ENCODE results near the gene CASQ1.

Gene CASQ1

DNA sequence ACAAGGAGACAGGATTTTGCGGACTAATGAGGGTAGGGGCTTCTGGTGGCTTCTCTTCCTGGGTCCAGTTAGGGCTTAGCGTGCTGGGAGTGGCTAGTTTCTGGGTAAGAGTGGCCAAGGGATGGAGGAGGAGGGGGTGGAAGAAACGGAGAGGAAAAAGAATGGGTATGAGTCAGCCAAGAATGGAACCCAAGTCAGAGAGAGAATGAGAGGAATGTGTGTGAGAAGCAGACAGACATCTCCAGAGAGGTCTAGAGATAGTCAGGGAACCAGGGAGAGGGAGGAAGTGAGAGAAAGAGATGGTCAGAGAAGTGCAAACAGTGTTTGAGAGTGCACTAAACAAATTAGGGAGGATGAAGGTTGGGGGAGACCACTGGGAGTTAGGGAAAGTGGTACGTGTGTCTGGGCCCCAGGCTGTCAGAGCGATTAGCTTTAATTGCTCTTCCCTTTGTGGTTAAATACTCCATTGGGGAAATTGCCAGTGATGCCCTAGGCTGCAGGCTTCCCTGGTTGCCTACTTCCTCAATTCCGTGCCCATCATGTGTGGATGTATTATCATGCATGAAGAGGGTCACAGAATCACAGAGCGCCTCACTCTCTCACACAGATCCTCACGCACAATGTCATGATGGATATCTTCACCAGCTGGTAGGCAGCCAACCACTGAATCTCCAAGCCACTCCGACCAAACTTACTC is 16.2 kb downstream of the CASQ1 start:
- DNase-seq: no peak

DNA sequence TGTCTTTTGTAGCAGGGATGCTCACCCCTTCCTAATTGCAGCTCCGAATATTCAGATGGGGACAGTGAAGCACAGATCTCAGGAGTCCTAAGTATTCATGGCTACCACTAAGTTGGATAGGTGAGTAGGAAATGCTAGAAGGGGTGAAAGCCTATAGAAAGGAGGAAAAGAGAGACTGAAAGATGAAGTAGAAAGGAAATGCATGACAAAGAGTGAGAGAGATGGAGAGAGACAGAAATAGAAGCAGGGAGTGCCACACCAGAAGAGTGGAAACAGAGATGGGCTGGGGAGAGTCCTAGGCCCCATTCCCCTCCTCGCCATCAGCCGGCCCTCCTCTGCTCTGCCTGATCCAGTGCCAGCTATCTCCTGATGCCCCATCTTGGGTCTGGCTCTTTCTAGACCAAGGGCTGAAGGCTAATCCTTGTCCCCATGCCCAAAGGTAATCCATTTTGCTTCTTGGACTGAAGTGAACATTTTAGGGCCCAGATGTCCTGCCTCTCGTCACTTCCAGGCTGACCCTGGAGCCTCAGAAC is 16.8 kb downstream of the CASQ1 start:
- no peak for DNase-seq

DNA sequence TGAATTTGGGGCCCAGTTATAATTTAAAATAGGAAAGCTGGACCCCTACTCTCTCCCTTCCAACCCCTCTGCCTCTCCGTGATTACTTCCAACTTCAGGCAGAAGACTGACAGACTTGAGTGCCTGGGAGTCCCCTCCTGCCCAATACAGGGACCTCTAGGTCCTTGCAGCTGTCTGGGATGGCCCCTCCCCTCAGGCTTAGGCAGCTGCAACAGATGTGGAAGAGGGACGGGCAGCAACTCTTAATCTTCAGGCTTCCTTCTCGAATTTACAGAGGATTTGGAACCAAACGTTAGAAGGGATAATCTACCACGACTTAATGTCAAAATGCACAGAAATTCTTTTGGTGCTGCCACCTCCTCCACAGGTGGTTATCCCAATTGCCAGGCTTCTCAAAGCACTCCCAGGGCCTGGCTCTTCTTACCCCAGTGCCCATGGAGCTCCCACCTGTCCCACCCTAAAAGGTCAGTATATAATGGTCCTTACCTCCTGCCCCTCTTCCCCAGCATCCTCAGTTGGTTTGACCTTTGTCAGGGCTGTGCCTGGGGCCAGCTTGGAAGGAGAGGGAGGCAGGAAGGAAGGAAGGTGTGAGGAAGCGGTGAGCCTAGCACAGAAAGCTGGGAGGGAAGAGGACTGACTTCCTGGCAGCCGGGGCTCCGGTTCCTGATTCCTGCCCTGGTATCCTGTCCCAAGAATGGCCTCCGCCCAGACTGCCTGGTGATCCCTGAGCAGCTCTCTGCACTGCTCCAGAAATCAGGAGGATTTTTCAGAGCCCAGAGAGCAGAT is 17.6 kb downstream of the CASQ1 start:
- no peak for DNase-seq

DNA sequence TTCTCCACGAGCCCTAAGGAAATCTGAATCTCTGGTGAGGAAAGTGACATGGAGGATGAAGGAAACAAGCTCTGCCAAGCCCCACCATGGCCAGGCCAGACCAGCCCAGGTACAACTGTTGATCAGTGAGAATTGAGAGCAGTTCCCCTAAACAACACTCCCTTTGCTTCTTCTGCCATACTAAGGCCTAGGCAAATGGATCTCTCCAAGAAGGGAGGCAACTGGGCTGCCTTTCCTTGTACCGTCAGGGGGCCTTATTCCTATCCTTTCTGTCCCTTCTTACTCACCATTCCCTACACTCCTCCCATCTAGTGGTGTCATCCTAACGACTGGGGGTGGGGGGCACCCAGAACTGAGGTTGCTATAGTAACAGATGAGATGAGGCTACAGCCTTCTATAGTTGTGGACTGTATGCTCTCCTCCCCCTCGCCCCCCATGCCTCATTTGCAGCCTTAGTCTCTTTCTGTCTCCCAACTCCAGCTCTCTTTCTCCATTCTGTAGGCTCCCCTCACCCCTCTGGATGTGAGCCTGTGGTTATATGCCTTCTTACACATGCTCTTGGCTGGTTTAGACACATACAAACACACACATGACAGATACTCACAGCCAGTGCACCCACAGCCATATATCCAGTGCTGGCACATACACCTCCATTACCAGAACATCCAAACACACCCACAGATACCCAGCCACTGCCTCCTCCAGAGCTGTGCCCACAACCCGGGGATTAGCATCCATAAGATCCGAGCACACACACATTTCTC is 18.4 kb downstream of the CASQ1 start:
- no peak for DNase-seq

DNA sequence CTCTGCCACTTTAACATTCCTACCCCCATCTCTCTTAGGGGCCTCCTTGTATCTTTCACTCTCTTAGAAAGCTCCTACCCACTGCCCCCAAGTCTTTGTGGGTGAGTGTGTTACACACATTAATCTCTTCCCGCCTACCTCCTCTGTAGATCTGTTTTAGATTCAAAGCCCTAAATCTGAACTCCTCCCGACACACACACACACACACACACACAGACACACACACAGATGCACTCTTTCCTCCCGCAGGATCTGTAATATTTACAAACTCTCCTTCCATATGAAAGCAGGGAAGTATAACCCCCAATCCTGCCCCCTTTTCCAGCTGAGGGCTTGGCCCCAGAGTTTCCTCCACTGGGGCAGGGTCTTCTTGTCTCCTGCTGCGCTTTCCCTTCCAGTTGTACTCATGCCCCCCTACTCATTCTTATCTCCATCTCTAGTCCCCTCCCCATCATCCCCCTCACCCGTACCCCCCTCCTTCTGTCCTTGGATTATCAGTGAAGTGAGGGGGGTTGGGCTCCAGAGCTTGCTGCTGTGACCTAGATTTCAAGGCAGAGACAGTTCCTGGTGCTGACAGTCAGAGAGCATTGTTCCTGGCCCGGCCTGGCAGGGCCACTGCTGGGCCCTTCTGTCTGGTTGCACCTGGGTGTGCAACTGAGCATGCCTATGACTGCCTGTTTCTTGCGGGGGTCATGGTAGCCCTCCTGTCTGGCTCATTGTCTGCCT is 19.1 kb downstream of the CASQ1 start:
- DNase-seq: no peak

DNA sequence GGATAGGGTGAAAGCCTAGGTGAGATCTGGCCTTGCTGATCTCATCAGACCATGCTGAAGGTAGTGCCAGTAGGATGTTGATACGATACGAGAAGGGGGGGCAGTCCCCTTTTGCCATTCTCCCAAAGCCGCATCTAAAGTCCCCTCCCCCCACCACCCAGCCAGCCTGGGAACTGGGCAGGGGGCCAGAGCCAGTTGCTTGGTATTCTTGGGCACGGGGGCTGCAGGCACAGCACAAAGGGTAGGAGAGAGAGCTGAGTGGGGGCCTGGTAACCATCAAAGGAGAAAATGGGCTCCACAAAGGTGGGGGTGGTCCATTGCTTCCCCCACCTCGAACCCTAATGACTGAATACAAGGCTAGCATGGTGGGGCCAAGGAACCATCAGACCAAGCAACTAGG is 20.2 kb downstream of the CASQ1 start:
- no peak for DNase-seq

DNA sequence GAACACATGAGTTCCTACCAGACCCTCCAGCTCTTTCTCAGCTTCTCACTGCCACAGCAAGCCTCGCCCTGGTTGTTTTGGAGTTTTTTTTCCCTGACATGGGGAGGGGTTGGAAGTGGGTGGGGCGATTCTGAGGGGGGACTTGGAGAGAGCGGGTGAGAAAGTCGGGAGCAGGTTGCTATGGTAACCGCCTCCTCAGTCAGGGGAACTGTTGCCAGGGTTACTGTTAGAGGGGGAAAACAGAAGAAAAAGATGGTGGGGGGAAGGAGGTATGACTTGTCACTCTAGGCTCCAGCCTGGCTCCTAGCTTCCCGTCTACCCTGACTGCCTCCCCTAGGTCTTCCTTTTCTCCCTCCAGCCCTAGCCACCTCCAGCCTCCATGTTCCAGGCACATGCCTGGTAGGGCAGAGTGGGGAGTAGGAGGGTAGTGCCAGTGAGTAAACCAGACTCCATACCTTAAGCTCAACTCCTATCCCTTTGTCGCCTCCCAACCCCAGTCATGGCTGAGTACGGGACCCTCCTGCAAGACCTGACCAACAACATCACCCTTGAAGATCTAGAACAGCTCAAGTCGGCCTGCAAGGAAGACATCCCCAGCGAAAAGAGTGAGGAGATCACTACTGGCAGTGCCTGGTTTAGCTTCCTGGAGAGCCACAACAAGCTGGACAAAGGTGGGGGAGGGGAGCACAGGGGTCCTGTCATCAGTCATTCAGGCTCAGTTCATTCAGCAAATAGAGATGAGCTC is 20.8 kb downstream of the CASQ1 start:
- DNase-seq: no peak

DNA sequence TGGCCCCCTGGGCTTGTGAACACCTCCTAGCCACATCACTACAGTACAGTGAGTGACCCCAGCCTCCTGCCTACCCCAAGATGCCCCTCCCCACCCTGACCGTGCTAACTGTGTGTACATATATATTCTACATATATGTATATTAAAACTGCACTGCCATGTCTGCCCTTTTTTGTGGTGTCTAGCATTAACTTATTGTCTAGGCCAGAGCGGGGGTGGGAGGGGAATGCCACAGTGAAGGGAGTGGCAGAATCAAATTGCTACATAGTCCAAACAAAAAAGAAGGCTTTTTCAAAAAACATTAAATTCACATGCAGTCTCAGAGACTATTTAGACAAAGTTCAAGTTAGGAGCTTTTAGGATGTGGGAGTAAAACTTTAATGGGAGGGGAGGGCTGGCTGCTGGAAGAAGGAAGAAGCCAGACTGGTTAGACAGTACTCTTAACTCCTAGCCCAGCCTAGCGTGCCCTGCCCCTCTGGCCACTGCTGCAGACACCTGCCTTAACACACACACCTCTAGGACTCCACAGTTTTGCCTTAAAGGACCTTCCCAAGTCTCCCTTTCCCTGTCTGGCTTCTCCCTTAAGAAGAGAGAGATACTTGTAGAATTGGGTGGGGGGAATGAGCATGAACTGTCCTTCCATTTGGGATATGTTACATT is 24.2 kb downstream of the CASQ1 start:
- no peak for DNase-seq

DNA sequence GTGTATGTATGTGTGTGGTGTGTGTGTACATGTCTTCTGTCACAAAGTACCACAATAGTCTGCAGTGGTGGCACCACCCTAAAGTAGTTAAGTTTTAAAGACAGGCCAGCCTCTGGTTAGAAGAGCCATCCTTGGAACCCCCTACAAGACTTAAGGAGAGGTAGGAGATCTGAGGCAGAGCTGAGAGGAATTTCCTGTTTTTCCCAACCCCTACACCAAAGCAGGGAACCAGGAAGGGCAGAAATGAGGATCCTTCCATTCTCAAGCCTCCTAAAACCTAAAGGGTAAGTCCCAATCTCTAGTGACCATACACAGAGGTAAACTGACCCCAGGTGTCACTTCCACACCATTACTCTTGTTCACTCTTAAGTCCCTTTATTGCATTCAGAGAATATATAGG is 25.9 kb downstream of the CASQ1 start:
- no peak for DNase-seq

DNA sequence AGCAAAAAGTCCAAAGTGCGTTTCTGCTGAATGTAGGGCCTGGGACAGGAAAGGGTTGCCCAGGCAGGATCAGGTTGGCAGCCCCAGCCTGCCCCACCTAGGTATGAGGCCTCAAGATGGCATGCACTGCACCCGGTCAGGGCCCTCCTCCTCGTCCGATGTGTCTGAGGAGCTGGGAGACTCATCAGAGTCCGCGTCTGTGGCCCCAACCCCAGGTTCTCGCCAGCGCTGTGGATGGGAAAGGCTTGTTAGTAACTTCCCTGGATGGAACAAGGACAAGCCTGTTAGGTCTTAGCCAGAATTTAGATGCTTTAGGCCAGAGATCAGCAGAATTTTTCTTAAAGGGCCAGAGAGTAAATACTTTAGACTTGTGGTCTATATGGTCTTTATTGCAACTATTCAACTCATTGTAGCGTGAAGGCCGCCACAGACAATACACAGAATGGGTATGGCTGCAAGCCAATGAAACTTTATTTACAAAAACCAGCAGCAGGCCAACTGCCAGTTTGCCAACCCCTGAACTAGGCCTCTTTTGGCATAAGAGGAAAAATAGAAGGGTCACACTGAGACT is 27.2 kb downstream of the CASQ1 start:
- DNase-seq: no peak

DNA sequence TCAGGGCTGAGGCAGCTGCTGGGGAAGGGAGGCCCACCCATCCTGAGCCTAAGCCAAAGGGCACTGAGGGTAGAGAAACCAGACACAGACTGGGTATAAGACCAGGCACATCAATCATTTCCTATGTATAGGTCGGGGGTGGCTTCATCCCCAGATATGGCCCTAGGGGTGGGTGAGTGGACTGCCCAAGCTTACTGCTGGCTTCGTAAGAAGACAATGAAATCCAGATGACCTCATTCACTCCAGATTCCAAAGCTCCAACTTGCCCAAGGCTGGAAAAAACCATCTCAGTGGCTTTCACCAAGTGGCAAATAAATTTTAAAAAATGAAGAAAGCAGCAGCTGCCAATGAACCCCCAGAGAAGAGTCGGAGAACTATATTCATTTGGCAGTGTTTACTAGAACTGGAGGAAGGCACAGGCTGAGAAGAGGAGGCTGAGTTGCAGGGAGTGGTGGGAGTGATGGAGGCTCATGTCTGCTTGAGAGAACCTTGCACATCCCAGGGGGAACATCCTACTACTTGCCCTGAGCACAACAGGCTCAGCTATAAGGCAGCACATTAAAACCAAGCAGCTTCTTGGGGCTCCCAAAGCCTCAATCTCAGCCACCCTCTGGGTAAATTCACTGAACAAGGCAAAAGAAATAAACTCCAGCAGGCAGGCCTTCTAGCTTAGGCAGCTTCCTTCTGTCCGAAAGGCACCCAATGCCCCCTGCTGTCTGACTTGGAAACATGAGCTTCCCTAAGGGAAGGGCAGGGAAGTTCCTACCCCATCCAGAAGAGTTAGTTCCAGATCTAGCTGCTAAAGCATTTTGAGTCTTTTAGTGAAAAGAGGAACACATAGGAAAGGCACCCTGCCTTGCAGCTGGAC is 28.9 kb downstream of the CASQ1 start:
- DNase-seq: no peak

DNA sequence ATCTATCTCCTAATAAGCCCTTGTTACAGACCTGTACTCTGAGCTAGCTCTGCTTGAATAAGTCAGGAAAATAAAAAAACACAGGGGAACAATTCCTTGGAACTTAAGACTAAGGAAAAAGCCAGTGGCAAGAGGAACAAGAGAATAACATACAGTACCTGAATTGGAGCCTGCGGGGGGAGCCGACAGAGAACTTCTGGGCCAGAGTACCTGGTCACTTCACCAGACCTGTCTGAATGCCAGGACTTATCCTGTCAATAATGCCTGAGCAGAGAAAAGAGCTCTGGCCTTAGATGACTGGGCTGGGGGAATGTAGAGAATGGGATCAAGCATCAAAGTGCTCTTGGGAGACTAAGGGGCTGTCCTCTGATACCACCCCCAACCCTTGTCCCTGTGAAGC is 29.9 kb downstream of the CASQ1 start:
- DNase-seq: no peak

DNA sequence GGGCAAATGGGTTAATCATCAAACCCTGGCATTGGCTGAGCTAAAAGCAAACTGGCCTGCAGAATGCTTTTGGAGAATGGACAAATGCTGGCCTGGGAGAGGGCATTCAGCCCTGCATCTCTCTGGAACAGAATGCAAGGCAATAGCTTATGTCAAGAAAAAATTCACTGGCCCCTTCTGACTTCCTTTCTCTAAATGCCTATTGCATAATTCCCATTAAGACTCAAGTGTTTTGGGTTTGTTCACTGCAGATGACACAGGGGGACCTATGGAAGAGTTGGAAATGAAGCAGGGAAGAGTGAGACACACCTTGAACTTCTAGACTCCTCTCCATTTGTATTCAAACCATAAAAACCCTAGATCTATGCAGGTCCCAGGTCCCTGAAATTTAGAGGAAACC is 30.7 kb downstream of the CASQ1 start:
- no peak for DNase-seq

DNA sequence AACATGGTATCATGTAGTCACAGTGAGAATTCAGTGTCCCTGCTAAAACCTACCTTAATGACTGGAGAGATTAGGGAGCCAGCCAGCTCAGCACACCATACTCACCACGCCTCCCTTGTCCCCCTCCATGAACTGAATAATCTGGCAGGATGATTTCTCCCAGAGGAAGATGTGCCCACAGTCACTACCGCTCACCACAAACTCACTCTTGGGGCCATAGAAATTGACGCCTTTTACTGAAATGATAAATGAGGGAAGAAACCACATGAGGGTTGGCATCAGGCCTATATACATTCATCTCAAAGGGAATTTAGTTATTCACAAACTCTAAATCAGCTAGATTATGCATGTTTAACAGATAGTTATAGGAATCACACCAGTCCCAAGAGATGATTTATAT is 32.2 kb downstream of the CASQ1 start:
- DNase-seq: no peak

DNA sequence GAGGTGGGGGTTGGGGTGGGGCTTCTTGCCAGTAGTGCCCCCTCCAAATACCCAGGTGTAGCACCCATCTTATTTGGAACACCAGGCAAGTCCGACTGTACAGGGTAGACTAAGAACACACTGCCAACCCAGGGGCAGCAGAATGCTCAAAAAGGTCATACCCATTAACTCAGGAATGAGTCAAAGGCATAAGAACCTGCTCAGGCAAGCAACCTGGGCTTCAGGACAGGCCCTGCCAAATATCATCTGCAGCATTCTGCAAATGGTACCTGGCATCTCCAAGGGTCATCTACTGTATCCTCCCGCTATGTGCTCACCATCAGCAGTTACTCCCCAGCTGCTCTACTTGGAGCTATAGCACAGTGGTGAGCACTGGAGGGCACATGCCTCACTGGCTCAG is 34.2 kb downstream of the CASQ1 start:
- no peak for DNase-seq

DNA sequence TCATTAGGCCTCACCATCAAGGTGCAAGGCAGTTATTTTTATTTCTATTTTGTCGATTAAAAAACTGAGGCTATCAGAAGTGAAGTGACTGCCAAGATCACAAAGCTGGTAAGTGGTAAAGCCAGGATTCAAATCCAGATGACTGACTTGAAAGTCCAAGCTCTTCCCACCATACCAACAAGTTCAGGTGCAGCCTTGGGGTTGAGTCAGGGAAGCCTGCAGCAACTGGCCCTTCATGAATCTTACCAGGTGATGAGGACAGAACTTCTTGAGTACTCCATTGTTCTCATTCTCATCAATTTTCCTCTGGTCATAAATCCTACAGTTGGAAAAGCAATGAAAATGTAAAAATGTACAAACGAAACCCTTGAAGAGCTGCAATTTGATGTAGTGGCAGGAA is 35.0 kb downstream of the CASQ1 start:
- DNase-seq: no peak

DNA sequence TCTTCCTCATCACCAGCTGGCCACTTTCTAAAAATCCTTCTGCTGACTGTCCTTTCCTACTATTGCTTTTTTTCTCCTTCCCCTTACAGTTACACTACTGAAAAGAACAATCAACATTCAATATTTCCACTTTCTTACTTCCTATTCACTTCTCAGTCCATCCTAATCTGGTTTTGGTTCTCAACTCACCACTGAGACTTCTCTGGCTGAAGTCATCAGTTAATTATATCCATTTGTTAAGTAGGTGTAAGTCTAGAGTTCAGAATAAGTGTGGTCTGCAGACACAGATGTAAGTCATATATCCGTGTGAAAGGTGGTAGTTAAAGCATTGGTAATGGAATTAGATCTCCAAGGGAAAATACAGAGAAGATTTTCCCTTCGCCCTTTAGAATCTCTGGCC is 36.2 kb downstream of the CASQ1 start:
- no peak for DNase-seq

DNA sequence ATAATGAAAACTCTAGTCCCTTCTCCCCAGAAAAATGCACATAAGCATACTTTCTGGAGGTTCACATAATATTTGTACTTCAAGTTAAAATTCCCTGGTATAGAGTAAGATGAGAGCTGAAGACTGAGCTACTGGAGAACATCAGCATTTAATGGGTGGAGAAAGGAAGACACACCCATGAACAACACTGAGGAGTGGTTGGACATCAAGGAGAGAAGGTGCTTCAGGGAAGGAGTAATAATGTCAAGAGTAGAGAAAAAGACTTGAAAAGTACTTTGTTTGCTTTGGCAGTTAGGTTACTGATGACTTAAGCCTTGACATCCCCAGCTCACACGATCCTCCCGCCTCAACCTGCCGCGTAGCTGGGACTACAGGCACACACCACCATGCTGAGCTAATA is 36.7 kb downstream of the CASQ1 start:
- DNase-seq: no peak

DNA sequence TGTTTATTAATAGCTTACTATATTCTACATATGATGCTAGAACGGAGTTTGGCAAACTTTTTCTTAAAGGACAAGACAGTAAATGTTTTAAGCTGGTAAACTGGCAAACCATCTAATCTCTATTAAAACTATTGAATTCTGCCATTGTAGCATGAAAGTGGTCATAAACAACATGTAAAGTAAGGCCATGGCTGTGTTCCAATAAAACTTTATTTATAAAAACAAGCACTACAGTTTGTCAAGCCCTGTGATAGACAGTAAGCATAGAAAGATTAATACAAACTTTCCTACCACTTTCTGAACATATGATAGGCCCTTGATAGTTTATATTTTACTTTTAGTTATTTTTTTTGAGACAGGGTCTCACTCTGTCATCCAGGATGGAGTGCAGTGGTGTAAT is 37.2 kb downstream of the CASQ1 start:
- no peak for DNase-seq

DNA sequence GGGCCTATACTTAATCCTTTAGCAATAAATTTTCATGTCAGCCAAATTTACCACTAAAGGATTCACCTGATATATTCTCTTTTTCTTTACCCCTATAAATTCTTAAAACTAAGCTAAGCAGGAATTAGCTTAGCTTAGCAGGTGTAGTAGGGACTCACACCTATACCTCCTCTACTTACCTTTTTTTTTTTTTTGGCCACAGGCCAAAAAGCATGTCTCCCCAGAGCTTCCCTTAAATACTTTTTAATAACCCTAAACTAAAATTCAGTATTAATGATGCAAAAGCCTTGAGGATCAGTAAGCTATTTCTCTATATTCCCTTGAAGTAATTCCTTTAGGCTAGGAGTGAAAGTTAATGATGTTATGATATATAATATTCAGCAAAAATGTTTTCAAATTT is 38.1 kb downstream of the CASQ1 start:
- DNase-seq: no peak

Data from NCI-H446 treated with DMSO at 0.1 percent for 48 hours (cell line).